LNCAP (cell line): ENCODE measurements around the gene LMO4.

Source experiments
- CTCF ChIP-seq: fragments of 450-650 bp; IDR thresholded peaks from 2 replicates; pipeline ENCODE4 v1.5.1; 2017; ENCODE audit warnings: mild to moderate bottlenecking

LMO4 gene

GRCh38 chr1:87328272-87329050, at the start of gene LMO4:
Gene LMO4 (plus strand): TSS chr1:87328880. CDS start chr1:87332016, 3,136 bp downstream.
- no peak for TF ChIP-seq CTCF

GRCh38 chr1:87279536-87279875, 49.2 kb upstream of the LMO4 start:
- no peak for TF ChIP-seq CTCF

GRCh38 chr1:87279966-87280535, 48.6 kb upstream of the LMO4 start:
- TF ChIP-seq CTCF, result peak; percentile 29; the same call in 1 of the 2 replicates

- no peak for TF ChIP-seq CTCF
Measured at GRCh38 chr1:87284456-87285240, 44.0 kb upstream of the LMO4 start.

GRCh38 chr1:87291107-87291506, 37.6 kb upstream of the LMO4 start:
- TF ChIP-seq CTCF, result no peak

GRCh38 chr1:87292684-87293493, 35.8 kb upstream of the LMO4 start:
- TF ChIP-seq CTCF, result peak; percentile 79

- TF ChIP-seq CTCF, result no peak
Measured at GRCh38 chr1:87294633-87295032, 34.0 kb upstream of the LMO4 start.
